Myocyte (in vitro differentiated cells): Measurements from ENCODE around the gene UXS1. TPM values are rescaled to one million over a fixed set of nuclear protein-coding genes. Genes with fewer than 3 reads are reported as not detected.

Source experiments
- DNase-seq: peaks from one replicate; pipeline ENCODE4 v3.0.0-alpha.2; 2012; ENCODE audit warnings: low read depth
- total RNA-seq: library from RNA; depleted of rRNA; stranded (reverse); fragments of >200 nt; gene quantifications from 2 replicates; pipeline ENCODE4 v1.2.3, GENCODE V29; 2014

UXS1 gene
- total RNA-seq, 1 donor from 2014 or later: 51.1 TPM

DNA sequence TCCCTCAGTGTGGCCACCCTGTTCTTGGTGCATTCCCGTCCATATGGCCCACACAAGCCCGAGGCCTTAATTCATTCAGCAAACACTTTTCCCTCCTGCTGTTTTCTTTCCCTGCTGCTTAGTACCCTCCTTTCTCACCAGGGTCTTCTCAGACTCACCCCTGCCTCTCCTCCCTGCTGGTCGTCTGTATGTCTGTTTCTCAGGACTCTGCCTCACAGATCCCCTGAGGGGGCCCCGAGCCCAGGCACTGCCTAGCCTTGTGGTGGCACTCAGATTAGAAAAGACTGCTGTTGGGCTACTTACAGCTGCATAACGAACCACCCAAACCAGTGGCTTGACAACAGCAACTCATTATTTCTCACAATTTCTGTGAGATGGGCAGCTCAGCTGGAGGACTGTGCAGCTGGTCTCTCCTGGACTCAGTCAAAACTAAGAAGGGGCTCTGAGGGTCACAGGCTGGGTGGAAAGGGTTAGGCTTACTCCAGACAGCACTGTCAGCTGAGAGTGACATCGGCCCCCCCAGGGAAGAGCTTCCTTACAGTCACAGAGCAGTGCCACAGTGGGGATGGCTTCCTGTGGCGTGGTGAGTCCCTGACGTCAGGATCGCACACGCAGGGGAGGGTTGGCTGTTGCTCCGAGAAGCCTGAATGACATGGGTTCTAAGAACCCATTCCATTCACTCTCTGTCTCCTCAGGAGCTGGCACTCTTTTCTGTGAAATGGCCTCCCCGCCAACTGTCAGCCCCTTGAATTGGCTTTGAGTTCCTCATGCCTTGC, 139.0 kb downstream of the UXS1 start:
- no peak for DNase-seq

GRCh38 chr2:106054321-106054720, 139.8 kb downstream of the UXS1 start:
- DNase-seq: peak; percentile 19

DNA sequence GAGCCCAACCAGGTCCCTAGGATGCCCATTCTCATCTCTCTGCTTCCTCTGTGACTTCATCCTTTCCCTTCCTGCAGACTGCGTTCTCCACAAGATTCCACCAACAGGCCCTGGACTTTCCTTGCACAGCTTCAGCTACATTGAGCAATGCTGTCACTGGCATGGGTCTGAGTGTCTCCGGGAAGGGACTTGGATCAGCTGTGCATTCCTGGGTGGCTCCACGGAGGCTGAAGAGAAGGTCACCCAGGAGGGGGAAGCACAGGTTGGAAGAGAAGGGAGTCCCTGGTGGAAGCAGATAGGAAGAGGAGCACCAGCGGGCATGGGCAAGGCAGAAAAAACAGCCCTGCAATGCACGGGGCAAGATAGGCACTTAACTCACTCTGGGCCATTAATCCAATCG, 140.5 kb downstream of the UXS1 start:
- peak; percentile 75 for DNase-seq

GRCh38 chr2:106053116-106053515, 141.0 kb downstream of the UXS1 start:
- peak; percentile 94 for DNase-seq

GRCh38 chr2:106044859-106045258, 149.2 kb downstream of the UXS1 start:
- DNase-seq: no peak

DNA sequence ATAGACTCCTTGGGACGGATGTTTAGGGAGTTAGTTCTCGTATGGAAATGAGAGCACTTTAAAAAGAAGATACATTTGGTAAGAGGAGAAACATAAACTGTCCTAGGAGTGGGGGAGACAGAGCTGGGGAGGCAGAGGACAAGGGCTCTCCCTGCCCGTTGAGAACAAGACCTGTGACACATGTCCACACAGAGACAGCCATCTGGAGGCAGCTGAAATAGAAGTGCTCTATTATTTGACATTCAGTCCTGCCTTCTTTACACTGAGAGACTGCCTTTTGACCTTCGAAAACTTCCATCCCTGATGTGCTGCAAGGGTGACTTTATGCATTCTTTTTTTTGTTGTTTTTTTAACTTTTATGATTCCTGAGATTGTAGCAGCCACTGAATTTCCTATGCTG, 150.1 kb downstream of the UXS1 start:
- DNase-seq: no peak
